GM23248 (cell line): Measurements from ENCODE around the gene LYPD8. TPM values are rescaled to one million over a fixed set of nuclear protein-coding genes. Genes with fewer than 3 reads are reported as not detected.

ENCODE experiments used
- DNase-seq: peaks from one replicate; pipeline ENCODE4 v3.0.0-alpha.2; 2015
- H2AFZ ChIP-seq: fragments of 200-600 bp; sonication (generic); 2 replicates; pipeline ENCODE4 v1.6.1; 2016; ENCODE audit warnings: antibody characterized with exemption
- H3F3A ChIP-seq: fragments of 200-600 bp; sonication (generic); 2 replicates; pipeline ENCODE4 v1.6.1; 2016; ENCODE audit warnings: mild to moderate bottlenecking, antibody characterized with exemption, mixed run types; ENCODE audit not compliant: insufficient read depth
- H3K27ac ChIP-seq: fragments of 200-600 bp; sonication (generic); 2 replicates; pipeline ENCODE4 v1.5.1; 2016; ENCODE audit warnings: mild to moderate bottlenecking
- H3K27me3 ChIP-seq: fragments of 200-600 bp; sonication (generic); replicated peaks from 2 replicates; pipeline ENCODE4 v1.6.1; 2016; ENCODE audit warnings: mild to moderate bottlenecking; ENCODE audit not compliant: insufficient read depth
- H3K36me3 ChIP-seq: fragments of 200-600 bp; sonication (generic); 2 replicates; pipeline ENCODE4 v1.6.1; 2016; ENCODE audit warnings: low read depth, mild to moderate bottlenecking
- H3K4me1 ChIP-seq: fragments of 200-600 bp; sonication (generic); 2 replicates; pipeline ENCODE4 v1.6.1; 2016; ENCODE audit warnings: mild to moderate bottlenecking; ENCODE audit not compliant: insufficient read depth
- H3K4me2 ChIP-seq: fragments of 200-600 bp; sonication (generic); one replicate; pipeline ENCODE4 v1.6.1; 2016; ENCODE audit warnings: mild to moderate bottlenecking; ENCODE audit not compliant: unreplicated experiment
- H3K4me3 ChIP-seq: fragments of 200-600 bp; sonication (generic); 2 replicates; pipeline ENCODE4 v1.5.1; 2016; ENCODE audit warnings: mild to moderate bottlenecking
- H3K79me2 ChIP-seq: fragments of 200-600 bp; sonication (generic); 2 replicates; pipeline ENCODE4 v1.6.1; 2016; ENCODE audit warnings: mild to moderate bottlenecking; ENCODE audit not compliant: insufficient read depth
- H3K9ac ChIP-seq: fragments of 200-600 bp; sonication (generic); 2 replicates; pipeline ENCODE4 v1.6.1; 2016; ENCODE audit warnings: mild to moderate bottlenecking
- H3K9me2 ChIP-seq: fragments of 200-600 bp; sonication (generic); 2 replicates; pipeline ENCODE4 v1.6.1; 2016; ENCODE audit warnings: mixed run types, mild to moderate bottlenecking, moderate library complexity; ENCODE audit not compliant: insufficient read depth
- H3K9me3 ChIP-seq: fragments of 200-600 bp; sonication (generic); one replicate; pipeline ENCODE4 v1.6.1; 2017; ENCODE audit warnings: low read depth
- H4K20me1 ChIP-seq: fragments of 200-600 bp; sonication (generic); 2 replicates; pipeline ENCODE4 v1.6.0; 2016; ENCODE audit not compliant: insufficient read depth
- EZH2 ChIP-seq: fragments of 200-600 bp; sonication (generic); IDR thresholded peaks from 2 replicates; pipeline ENCODE4 v1.6.1; 2018; ENCODE audit warnings: antibody characterized with exemption, mild to moderate bottlenecking; ENCODE audit not compliant: insufficient read depth, poor library complexity, severe bottlenecking
- EZH2phosphoT487 ChIP-seq: fragments of 200-600 bp; sonication (generic); IDR thresholded peaks from 2 replicates; pipeline ENCODE4 v1.6.1; 2018; ENCODE audit warnings: antibody characterized with exemption, moderate library complexity, mild to moderate bottlenecking, low read depth; ENCODE audit not compliant: insufficient read depth
- WGBS, 2 experiments: methylation state at CpG; one replicate each; pipeline ENCODE4 v1.1.6; 2015 to 2017; ENCODE audit warnings: low lambda C conversion rate in 2 of 2, low coverage in 1 of 2; ENCODE audit errors: missing lambda C conversion rate in 2 of 2; 5-methylcytosine and 5-hydroxymethylcytosine counted together
- in situ Hi-C: fragments of 300-500 bp; cut with MboI; formaldehyde crosslinking; loops from 2 replicates; pipeline ENCODE4 v1.15.0; 2020
- polyA plus RNA-seq: library from polyadenylated mRNA; unstranded; fragments of >200 nt; fragmentation: Nextera tagmentation; extraction: Ambion mirVana; gene quantifications from 2 replicates; pipeline ENCODE4 v1.2.1, GENCODE V29; 2016
- total RNA-seq: library from RNA; depleted of rRNA; stranded (reverse); fragments of >200 nt; shearing (Covaris generic); gene quantifications from 2 replicates; pipeline ENCODE4 v1.2.3, GENCODE V29; 2014

Gene LYPD8
- total and polyA plus RNA-seq, 2 experiments from 2014 or later = not detected

DNA sequence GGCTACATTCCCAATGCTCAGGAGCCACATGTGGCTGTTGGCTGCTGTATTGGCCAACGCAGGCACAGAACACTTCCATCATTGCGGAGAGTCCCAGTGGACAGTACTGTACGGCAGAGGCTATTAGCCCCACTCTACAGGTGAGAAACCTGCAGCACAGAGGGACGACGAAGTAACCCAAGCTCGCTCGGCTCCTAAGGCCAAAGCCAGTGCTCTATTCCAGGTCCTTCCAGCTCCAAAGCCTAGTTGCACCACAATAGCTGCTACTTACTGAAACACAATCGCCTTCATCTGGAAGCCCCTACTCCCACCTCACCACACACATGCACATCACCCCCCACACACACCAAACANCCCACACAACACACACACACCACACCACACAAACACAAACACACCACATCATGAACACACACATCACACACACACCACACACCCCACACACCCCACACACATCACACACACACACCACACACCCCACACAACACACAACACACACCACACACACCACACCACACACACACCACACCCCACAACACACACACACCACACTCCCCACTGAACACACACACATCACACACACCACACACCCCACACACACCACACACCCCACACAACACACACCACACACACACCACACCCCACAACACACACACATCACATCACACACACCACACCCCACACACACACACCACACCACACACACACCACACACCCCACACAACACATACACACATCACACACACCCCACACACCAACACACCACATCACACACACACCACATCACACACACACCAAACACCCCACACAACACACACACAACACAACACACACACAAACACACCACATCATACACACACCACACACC lies 3.2 kb downstream of the LYPD8 start:
- Histone ChIP-seq H3K36me3 (no peaks in the 10 kb centered on the region), H3K79me2 (no peaks in the 10 kb centered on the region), H3K4me2 (no peak overlapping the region), H3K9me2 (no peaks in the 10 kb centered on the region), H3K9me3 (no peaks in the 10 kb centered on the region), H3K9ac (no peak overlapping the region), H2AFZ (no peak overlapping the region), H4K20me1 (no peaks in the 10 kb centered on the region), H3K4me3 (no peak overlapping the region), H3F3A (peaks cover 8% of the 10 kb centered on the region; the same call in 1 of the 2 replicates), H3K4me1 (no peaks in the 10 kb centered on the region), H3K27ac (no peak overlapping the region), H3K27me3 (no peaks in the 10 kb centered on the region)
- in situ Hi-C loops = no loop called here
- WGBS, 2 experiments = 64 to 67% methylated on average over 8 of the region's 8 CpGs
- peak; percentile 10 for DNase-seq
- no peak for TF ChIP-seq EZH2
- TF ChIP-seq EZH2phosphoT487 = no peak

DNA sequence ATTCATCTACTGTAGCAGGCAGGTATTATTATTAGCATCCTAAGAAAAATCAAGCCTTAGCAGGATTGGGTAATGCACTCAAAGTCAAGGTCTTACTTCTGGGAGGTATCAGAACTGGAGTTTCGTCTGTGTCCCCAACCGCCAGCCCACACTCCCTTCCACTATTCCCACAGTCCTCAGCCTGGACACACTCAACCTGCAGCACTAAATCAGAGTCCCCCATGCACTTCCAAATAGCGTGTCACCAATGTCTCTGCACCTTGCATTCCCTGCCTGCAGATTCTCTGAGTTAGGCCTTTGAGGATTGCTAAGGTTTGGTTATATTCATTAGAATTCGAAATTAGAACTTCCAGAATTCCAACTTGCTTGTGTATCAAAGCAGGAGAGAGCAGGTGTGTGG lies 3.9 kb downstream of the LYPD8 start:
- Histone ChIP-seq H3K9me2 (no peaks in the 10 kb centered on the region), H3K4me3 (no peak overlapping the region), H2AFZ (no peak overlapping the region), H4K20me1 (no peaks in the 10 kb centered on the region), H3K27ac (no peak overlapping the region), H3K79me2 (no peaks in the 10 kb centered on the region), H3K4me1 (no peaks in the 10 kb centered on the region), H3K36me3 (no peaks in the 10 kb centered on the region), H3F3A (peaks cover 8% of the 10 kb centered on the region; the same call in 1 of the 2 replicates), H3K27me3 (no peaks in the 10 kb centered on the region), H3K9me3 (no peaks in the 10 kb centered on the region), H3K4me2 (no peak overlapping the region), H3K9ac (no peak overlapping the region)
- no peak for DNase-seq
- WGBS, 2 experiments = 69 to 73% methylated on average over 4 of the region's 4 CpGs
- in situ Hi-C loops = no loop called here
- no peak for TF ChIP-seq EZH2
- no peak for TF ChIP-seq EZH2phosphoT487

DNA sequence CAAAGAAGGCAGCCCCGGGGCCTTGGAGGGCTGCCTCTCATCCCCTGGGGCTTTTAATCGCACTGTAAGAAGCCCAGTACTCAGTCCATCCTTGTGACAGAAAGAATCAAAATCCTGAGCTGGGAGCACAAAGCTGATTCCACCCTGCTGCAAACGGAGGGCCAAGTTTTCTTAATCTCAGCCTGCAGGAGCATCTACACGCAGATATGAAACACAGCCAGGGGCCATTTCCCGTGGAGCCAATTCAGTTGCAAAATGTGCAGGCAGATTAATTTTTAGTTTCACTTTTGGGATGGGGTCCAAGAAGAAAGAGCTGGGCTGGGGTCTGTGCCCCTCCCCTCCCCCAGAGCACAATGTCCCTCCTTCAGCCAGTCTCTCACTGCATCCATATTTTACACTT lies 4.4 kb downstream of the LYPD8 start:
- no peaks in the 10 kb centered on the region for H4K20me1 ChIP-seq
- no peaks in the 10 kb centered on the region for H3K9me2 ChIP-seq
- in situ Hi-C loops = no loop called here
- H3K4me2 ChIP-seq = no peak overlapping the region
- TF ChIP-seq EZH2phosphoT487 (no peak), EZH2 (no peak)
- H3K9ac ChIP-seq = no peak overlapping the region
- peaks cover 8% of the 10 kb centered on the region; the same call in 1 of the 2 replicates for H3F3A ChIP-seq
- DNase-seq = no peak
- no peak overlapping the region for H2AFZ ChIP-seq
- no peak overlapping the region for H3K4me3 ChIP-seq
- H3K27me3 ChIP-seq = no peaks in the 10 kb centered on the region
- H3K27ac ChIP-seq = no peak overlapping the region
- H3K36me3 ChIP-seq = no peaks in the 10 kb centered on the region
- no peaks in the 10 kb centered on the region for H3K9me3 ChIP-seq
- H3K4me1 ChIP-seq = no peaks in the 10 kb centered on the region
- WGBS, 2 experiments = 42 to 47% methylated on average over 5 of the region's 5 CpGs
- H3K79me2 ChIP-seq = no peaks in the 10 kb centered on the region

DNA sequence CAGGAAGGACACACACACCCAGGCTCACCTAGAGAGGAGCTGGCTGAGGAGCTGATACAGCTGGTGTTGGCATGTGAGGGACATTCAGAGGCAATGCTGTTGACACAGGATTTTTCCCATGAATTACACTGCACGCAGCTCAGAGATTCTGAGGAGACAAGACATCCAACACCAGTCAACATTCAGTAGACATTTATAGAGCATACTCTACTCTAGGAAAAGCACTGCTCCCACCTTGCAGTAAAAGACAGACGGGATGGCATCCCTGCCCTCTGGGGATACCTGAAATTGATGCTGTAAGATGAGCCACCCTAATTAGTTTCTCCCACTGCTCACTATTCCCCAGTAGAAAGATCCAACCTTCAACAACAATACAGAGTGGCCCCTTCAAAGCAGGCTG lies 5.1 kb downstream of the LYPD8 start:
- TF ChIP-seq EZH2 (no peak), EZH2phosphoT487 (no peak)
- WGBS, 2 experiments = 29 to 50% methylated on average over 2 of the region's 2 CpGs

More for the DNA sequence above, 5.1 kb downstream of the LYPD8 start:
- no peak for DNase-seq
- Histone ChIP-seq H3K4me2 (no peak overlapping the region), H3K4me3 (no peak overlapping the region), H2AFZ (no peak overlapping the region), H4K20me1 (no peaks in the 10 kb centered on the region), H3K9ac (no peak overlapping the region), H3K9me2 (no peaks in the 10 kb centered on the region), H3F3A (peaks cover 8% of the 10 kb centered on the region; the same call in 1 of the 2 replicates), H3K4me1 (no peaks in the 10 kb centered on the region), H3K27ac (no peak overlapping the region), H3K27me3 (no peaks in the 10 kb centered on the region), H3K79me2 (no peaks in the 10 kb centered on the region), H3K9me3 (no peaks in the 10 kb centered on the region), H3K36me3 (no peaks in the 10 kb centered on the region)
- in situ Hi-C loops = no loop called here
